ENCODE results near the gene ARL3. TPM values are rescaled to one million over a fixed set of nuclear protein-coding genes. Genes with fewer than 3 reads are reported as not detected.
A peak's percentile ranks its signal among the peaks of the same experiment; 100 is the strongest.
"Not testable (repeated sequence)": the region's sequence is repeated elsewhere in the genome, so short reads cannot be mapped to it uniquely, and the experiment has no call there.

ARL3 gene
- total RNA-seq, 1 experiment from 2014 or later: 5.9 TPM

DNA sequence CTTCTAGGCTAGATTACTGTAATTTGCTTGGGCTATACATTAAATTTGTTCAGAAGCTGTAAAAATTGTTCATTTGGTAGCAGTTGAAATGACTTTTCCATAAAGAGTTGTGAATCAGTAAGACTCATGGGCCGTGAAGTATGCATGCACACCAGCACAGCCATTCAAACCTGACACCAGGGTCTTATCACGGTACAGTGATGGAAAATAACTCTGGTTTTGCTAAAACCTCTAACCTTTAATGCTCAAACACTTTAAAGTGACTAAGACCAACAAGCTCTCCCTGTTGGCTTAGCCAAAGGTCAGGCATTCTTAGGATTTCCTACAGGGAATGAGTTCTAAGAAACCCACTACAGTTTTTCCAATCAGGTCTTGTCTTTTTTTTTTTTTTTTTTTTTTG is 11.5 kb downstream of the ARL3 start:
- DNase-seq (ENCODE audit: low read depth): no peak

DNA sequence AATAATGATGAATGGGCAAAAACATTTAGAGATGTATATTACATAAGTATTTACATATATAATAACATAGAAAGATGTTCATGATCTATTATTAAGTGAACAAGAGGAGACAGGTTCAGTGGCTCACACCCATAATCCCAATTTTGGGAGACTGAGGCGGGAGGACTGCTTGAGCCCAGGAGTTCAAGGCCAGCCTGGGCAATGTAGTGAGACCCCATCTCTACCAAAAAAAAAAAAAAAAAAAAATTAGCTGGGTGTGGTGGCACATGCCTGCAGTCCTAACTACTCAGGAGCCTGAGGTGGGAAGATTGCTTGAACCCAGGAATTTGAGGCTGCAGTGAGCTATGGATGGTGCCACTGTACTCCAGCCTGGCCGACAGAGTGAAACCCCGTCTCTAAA is 12.4 kb downstream of the ARL3 start:
- DNase-seq (ENCODE audit: low read depth): no peak

DNA sequence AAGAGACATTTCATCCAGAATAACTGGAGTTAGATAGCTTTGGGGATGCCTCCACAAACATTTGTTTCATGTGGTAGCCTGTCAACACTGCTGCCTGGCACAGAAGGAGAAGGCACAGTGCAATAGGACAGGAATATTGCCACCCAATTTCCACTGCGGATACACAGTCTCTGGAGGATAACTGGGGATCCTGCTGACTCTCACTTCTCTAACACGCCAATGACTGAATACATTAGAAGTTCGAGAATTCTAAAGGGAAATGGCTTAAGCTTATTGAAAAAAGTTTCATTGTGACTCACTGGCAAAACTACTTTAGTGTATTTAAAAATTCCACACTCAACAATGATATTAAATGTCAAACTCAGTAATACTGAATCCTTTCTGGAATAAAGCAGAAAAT is 12.9 kb downstream of the ARL3 start:
- DNase-seq (ENCODE audit: low read depth): no peak

DNA sequence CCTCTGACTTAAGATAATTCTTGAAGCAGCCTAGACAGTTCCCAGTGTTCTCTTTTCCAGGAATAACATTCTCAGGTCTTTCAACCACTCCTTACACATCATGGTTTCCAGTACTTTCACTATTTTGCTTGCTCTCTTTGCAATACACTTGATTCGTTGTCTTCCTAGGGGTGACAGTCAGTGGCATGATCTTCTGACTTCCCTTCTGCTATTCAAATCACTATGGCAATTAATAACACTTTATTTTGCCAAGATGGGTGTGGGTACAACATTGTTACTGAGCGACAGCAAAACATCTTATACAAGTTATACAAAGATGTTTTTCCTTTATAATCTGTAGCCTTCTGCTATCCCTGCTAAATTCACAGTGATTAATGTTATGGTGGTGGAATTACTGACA is 15.3 kb downstream of the ARL3 start:
- DNase-seq (ENCODE audit: low read depth): no peak

DNA sequence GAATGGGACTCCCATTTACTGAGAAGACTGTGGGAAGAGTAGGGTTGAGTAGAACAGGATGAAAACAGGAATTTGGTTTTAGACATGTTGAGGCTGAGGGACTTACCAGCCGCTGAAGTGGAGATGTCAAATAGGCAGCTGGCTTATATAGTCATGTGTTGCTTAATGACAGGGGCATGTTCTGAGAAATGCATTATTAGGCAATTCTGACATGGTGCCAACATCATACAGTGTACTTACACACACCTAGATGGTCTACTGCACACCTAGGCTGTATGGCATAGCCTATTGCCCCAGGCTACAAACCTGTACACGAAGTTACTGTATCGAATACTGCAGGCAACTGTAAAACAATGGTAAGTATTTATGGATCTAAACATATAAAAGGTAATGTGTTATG is 17.5 kb downstream of the ARL3 start:
- DNase-seq (ENCODE audit: low read depth): no peak

DNA sequence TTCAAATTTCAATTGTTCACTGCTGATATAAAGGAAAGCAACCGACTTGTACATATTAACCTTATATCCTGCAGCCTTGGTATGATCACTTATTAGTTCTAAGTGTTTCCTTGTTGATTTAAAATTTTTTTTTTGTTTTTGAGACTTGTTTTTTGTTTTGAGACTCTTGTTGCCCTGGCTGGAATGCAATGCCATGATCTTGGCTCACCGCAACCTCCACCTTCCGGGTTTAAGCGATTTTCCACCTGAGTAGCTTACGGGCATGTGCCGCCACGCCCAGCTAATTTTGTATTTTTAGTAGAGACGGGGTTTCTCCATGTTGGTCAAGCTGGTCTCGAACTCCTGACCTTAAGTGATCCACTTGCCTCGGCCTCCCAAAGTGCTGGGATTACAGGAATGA is 18.8 kb downstream of the ARL3 start:
- not testable (repeated sequence) for DNase-seq (ENCODE audit: low read depth)

DNA sequence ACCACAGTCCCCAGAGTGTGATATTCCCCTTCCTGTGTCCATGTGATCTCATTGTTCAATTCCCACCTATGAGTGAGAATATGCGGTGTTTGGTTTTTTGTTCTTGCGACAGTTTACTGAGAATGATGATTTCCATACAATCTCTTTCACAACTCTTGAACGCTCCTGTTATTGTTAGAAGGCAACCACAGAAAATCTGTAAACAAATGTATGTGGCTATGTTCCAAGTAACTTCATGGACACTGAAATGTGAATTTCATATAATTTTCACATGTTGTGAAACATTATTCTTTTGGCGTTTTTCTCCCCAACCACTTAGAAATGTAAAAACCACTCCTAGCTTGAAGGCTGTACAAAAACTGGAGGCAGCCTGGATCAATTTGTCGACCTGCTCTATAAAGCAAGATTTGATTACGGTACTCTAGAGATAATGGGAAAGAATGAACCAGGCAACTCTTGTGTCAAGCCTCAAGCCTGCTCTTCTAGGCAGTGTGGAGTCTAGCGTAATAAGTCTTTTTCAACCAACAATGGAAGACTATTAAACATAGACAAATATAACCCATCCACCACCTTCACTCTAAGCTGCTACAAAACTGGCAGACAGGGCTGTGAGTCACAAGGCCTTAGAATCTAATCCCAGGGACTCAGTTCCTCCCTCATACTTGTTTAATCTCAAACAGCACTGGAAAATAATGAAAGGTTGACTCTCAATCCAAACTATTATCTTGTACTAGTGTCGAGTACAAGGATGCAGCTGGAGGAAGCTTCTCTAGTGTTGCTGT is 22.7 kb downstream of the ARL3 start:
- no peak for DNase-seq (ENCODE audit: low read depth)

DNA sequence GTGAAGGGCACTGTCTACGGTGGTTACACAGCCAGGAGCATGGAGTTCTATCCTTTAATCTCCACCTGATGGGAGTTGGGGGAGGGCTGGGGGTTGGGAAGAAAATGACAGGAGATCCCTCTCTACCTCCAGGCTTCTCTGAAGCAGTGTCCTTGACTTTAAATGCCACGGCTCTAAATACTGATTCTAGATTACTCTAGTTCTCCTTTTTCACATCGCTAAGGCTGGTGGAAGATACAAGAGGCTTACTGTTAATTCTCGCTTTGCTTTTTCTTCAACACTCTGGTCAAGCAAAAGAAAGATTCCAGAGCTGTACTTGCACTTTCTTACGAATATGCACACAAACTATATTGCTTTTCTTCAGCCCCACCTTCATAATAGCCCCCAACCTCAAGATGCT is 30.5 kb downstream of the ARL3 start:
- DNase-seq (ENCODE audit: low read depth): no peak

DNA sequence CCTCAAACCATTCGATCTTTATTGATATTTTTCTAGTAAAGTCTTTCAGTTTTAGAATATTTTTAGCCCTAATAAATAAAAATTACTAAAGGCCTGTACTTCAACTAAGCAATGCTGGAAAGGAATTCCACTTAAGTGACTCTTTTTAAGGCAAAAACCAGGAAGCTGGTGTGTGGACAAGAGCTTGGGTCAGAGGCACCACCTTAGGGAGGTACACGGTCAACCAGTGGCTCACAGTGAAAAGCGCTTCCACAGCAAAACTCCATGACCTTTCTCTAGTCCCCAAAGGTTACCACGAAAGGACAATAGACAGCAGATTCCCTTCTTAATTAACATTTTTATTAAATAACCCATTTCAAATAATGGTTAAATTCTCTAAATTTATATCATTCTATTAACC is 31.2 kb downstream of the ARL3 start:
- DNase-seq (ENCODE audit: low read depth): no peak

DNA sequence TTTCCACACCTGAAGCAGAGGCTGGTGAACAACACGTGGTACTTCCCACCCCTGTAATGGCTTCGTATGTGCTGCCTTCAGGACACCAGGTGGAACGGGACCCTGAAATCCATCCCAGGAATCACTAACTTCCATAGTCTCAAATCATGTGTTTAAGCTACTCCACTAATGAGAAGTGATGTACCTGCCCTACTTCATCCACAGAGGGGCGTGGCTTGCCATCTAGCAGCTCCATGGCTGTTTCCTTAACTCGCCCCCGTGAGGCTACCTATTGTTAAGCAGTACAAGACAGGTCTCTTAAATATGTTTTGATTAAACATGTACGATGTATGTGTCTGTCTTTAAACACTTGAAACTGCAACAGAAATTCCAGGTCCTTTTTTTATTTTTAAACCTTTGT is 31.8 kb downstream of the ARL3 start:
- DNase-seq (ENCODE audit: low read depth): no peak

DNA sequence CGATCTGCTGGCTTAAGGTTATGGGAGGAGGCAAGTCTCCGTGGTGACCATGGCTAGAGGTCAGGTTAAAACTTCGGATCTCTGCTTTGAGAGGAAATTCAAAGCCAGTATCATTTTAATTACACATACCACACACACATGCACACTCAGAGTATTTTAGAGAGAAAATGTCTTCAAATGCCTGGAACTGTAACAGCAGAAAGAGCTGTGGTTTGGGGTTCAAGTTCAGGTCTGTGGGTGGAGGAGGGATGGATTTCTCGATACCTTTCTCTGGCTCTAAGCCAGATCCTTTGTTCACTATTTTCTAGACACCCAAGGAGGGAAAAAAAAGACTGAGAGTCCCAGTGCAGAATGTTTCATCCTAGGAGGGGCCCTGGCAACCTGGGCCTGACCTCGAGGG is 32.5 kb downstream of the ARL3 start:
- no peak for DNase-seq (ENCODE audit: low read depth)

DNA sequence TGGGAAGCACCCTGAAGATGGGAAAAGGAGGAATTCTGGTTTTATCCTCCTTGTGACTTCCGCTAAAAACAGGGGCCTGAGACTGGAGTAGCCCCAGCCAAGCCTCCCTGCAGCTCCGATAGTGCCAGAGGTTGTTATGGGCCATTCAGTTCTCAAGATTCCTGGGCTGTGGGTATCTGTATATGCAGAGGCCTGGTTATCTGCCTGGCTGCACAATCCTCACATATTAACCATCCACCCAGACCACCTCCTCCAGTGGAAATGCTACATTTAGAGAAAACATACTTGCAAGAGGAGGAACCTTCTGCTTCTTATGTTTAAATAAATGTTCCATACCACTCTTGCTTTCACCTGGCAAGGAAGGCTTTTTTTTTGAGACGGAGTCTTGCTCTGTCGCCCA is 34.6 kb downstream of the ARL3 start:
- DNase-seq (ENCODE audit: low read depth): no peak

DNA sequence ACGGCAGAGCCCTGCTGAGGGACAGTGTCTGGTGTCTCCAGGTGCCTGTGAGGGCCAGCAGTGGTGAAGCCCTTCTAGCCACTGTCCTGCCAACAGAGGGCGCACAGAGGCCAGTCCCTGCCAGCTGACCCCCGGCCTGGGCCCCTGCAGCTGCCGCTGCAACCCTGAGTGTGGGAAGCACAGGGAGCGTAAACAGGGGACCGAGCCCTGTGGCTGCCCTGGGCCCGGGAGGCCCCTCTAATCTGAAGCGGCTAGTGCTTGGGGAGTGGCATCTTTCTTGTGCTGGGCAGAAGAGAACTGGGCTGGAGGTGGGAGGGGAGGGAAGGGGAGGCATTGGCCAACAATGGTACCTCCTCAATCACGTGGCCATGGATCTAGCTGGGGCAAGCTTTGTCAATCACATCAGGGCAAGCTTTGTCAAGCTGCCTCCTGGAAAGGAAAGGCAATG is 35.3 kb downstream of the ARL3 start:
- peak; percentile 58 for DNase-seq (ENCODE audit: low read depth)

DNA sequence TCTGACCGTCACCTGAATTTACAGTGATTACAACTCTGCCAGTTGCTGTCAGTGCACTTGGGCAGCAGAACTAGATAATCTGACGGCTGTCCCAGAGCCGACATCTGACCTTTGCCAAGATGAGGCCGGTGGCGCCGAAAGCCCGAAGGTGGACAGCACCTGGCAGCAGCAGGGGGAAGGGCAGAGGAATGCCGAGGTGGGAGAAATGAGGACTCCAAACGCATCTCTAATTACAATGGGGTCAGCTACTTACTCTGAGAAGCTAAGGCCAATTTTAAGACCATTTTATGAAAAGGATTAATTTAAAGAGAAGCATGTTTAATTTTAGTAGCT is 36.2 kb downstream of the ARL3 start:
- no peak for DNase-seq (ENCODE audit: low read depth)

DNA sequence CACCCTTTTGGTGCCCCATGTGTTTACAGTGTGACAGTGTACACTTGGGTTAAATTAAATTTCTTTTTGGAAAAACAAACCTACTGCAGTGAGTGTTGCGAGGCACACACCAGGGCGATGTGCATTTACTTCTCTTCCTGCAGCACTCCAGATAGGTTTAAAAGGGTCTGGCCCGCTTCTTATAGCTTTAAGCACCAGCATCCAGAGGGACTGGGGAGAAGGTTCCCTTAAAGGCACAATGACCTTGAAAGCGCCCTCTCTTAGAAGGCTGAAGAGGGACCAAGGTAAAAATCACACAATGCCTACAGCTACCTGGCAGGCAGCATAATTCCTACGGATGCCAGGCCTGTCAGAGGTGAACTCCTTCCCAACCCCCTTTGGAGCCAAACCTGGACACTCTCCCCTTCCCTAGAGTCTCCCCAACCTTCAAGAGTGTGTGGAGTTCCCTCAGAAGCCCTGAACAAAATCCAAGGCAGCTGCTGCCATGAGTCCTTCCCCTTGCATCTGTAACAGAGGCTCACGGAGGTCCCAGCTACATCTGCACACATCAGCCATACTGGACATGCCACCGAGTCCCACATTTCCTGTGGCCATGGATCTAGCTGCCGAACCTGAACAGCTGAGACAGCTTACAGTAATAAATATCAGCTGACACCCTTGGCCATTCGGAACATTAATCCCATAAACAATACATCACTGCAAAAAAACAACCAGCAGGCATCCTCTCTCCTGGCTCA is 36.7 kb downstream of the ARL3 start:
- no peak for DNase-seq (ENCODE audit: low read depth)

DNA sequence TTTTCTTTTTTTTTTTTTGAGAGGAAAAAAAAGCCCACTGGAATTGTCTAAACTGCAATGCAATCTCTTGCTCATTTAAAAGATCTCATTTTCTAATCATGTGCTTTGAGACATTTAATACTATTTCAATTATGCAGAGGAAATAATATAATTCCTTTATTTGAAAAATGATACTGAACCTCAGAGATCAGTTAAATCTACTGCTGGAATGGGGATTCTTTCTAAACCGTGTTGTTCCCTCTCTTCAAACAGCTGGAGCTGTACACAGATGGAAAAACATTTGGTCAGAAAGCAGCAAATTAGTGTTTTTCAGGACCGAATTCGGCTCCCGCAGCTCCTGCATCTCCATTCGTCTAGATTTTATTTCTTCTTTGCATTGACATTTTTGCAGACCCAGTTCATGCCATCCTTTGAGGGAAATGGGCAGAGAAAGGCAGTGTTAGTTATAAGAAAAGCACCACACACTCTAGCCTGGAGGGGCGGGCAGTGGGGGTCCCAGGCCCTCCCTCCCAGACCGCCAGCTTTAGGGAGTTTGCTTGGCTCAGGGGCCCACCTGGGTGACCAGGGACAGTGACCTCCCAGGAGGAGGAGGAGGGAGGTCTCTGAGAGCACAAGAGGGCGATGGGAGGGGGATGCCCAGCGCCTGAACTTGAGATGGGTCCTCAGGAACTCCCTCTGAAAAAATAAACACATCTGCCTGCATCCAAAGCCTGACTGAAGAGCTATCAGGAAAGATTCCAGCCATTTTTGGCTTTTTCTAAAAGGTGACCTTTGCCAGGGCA is 37.5 kb downstream of the ARL3 start:
- DNase-seq (ENCODE audit: low read depth): no peak

DNA sequence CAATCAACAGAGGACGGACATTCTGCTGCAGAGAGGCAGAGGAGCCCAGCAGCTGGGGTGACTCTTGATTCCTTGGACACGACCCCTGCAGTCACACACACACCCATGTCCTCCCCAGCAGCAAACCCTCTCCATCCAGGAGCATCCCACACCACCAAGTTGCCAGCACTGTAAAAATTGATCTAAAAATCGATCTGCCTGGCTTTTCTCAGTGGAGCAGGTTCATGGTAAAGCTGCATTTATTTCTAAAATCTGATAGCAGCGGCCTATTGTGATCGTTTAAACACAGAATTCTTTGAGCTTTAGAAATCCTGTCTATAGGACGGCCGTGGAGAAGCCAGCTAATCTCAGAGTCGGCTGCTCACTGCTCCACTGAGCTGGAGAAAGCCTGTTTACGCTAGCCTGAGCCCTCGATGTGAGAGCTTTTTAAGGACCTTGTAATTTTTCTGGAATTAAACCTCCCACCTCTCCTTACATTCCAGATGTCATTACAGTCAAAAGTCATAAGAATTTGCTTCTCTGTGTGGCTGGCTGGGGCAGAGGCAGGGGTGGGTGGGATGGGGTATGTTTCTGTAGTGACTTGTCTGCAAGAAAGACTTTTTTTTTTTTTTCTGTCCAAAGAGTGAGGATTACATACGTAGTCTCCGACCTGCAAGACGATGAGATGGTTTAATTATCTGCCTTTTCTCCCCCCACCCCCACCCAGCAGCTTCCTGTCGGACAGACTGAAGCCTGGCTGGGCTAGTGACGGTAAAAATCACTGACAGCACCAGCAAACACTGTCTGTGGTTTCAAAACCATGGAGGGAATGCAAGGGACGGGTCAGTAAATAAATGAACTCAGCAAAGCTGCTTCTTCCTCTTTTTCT is 38.3 kb downstream of the ARL3 start:
- peak; percentile 63 for DNase-seq (ENCODE audit: low read depth)

DNA sequence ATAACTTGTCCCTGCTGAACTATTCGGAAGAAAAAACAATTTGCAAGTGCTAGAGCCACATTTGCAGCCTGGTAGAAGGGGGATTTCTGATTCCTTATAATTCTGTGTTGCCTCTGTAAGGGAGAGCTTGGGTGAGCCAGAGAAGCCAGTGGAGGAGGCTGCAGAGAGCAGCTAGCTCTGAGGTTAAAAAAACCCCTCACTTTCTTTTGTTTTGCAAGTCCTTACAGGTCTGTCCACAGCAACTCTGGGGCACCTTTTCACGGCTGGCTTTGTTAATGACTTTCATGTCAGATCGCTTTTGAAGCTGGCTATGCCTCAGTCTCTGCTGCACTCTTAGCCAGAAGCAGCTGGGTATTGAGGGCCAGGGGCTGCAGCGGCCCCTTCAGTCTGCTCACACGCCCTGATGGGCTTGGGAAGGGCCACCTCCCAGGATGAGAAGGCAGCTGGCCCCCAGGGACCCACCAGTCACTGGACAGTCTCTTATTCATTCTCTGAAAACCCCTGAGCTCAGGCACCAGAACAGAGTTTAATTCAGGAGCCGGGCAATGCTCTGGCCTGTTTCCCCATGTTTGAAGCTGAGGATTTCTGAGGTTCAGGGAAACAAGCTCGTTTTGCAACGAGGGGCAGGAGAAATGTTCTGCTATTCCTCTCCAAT is 39.1 kb downstream of the ARL3 start:
- DNase-seq (ENCODE audit: low read depth): no peak

DNA sequence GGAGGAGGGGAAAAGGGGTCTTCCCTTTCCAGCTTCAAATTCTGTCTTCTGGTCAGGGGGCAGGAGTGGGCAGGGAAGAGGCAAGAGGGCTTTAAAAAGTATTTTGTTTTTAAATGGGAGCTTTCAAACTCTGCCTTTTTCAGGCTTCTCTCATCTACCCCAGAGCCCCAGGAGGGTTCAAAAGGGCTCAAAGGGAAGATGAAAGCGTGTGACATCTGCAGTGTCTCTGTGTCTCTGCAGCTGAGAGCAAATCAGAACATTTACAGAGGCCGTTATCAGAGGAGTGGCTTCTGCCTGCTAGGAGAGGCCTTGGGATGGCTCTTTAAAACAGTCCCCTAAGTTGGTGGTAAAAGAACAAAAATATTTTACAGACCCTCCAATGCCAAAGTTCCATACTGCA is 39.6 kb downstream of the ARL3 start:
- no peak for DNase-seq (ENCODE audit: low read depth)

DNA sequence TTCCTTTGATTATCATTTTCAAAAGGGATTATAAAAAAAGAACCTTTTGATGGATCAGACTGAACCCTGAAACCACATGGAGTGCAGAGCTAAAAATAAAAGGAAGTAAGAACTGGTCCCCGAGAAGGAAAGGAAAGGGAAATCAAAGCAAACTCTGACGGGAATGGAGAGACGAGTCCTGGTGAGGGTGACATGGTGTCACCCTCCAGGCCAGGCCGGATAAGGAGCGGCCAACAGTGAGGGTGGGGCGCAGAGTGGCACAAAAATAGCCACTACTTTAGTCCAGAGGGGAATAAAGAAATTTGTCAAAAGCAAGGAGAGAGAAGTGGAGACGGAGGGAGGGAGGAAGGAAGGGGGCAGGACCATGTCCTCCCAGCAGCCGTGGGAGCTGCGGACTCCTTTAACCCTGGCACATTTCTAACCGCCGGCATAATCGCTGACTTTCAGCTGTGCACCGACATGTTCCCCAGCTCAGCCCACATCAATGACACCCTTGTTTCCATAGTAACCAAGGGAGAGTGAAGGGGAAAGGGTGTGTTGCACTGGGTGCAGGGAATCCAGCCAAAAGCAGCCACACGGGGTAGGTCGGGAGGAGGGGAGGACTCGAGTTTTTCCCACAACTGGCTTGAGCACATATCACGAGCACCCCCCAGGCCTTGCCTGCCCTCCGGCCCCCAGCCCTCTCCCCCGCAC is 40.2 kb downstream of the ARL3 start:
- peak; percentile 24 for DNase-seq (ENCODE audit: low read depth)
